ENCODE data around the gene RNF212. TPM values are rescaled to one million over a fixed set of nuclear protein-coding genes. Genes with fewer than 3 reads are reported as not detected.

RNF212 gene
- total RNA-seq, 3 donors from 2014 or later (not counting 1 experiment from before 2014, with no cell fraction given): 1.0 to 2.0 (median 1.7) TPM

- H3K36me3 Mint-ChIP-seq: no peaks in the 10 kb centered on the region
- Histone ChIP-seq H3K4me1 (ENCODE audit: control insufficient read depth, insufficient read depth, low read length) (no peaks in the 10 kb centered on the region), H3K36me3 (ENCODE audit: control insufficient read depth, insufficient read depth, low read length) (no peaks in the 10 kb centered on the region), H3K27ac (ENCODE audit: low read length) (no peak overlapping the region), H3K9me3 (ENCODE audit: control insufficient read depth, insufficient read depth, low read length) (peaks cover 4% of the 10 kb centered on the region), H3K27me3 (ENCODE audit: control insufficient read depth, insufficient read depth, low read length) (no peaks in the 10 kb centered on the region), H3K4me3 (ENCODE audit: low read length) (no peak overlapping the region)
- intact Hi-C loops (cut with micrococcal nuclease): no loop called here
- DNase-seq: no peak
- peaks cover 9 to 18% of the 10 kb centered on the region in 2 donors for H3K27me3 Mint-ChIP-seq (ENCODE audit: low read depth in 2 of 2)
- no peak overlapping the region for H3K4me3 Mint-ChIP-seq
- WGBS (ENCODE audit: insufficient coverage): 67% methylated on average over 3 of the region's 3 CpGs
- no peaks in the 10 kb centered on the region for H3K4me1 Mint-ChIP-seq
- no peak for ATAC-seq
- H3K27ac Mint-ChIP-seq: no peak overlapping the region
- no peak for TF ChIP-seq CTCF (IDR thresholded peaks at IDR 0.05)
- H3K9me3 Mint-ChIP-seq: no peaks in the 10 kb centered on the region
Measured at GRCh38 chr4:1155314-1155713, 42.0 kb upstream of the RNF212 start.

- no peak overlapping the region for H3K27ac Mint-ChIP-seq
- WGBS (ENCODE audit: insufficient coverage): 82% methylated on average over 21 of the region's 21 CpGs
- no peak for DNase-seq
- no peaks in the 10 kb centered on the region for H3K27me3 ChIP-seq (ENCODE audit: control insufficient read depth, insufficient read depth, low read length)
- no peaks in the 10 kb centered on the region for H3K9me3 Mint-ChIP-seq
- no peak for ATAC-seq
- H3K4me1 ChIP-seq (ENCODE audit: control insufficient read depth, insufficient read depth, low read length): no peaks in the 10 kb centered on the region
- H3K4me3 Mint-ChIP-seq: no peak overlapping the region
- no peaks in the 10 kb centered on the region for H3K4me1 Mint-ChIP-seq
- H3K9me3 ChIP-seq (ENCODE audit: control insufficient read depth, insufficient read depth, low read length): peaks cover 4% of the 10 kb centered on the region
- peaks cover 9 to 18% of the 10 kb centered on the region in 2 donors for H3K27me3 Mint-ChIP-seq (ENCODE audit: low read depth in 2 of 2)
- no peak overlapping the region for H3K27ac ChIP-seq (ENCODE audit: low read length)
- TF ChIP-seq CTCF (IDR thresholded peaks at IDR 0.05): no peak
- H3K36me3 Mint-ChIP-seq: no peaks in the 10 kb centered on the region
- no peak overlapping the region for H3K4me3 ChIP-seq (ENCODE audit: low read length)
- no peaks in the 10 kb centered on the region for H3K36me3 ChIP-seq (ENCODE audit: control insufficient read depth, insufficient read depth, low read length)
- intact Hi-C loops (cut with micrococcal nuclease): no loop called here
Measured at GRCh38 chr4:1154523-1155182, 41.3 kb upstream of the RNF212 start.

GRCh38 chr4:1154126-1154522 is 40.8 kb upstream of the RNF212 start:
- Mint-ChIP-seq H3K27ac (no peak overlapping the region), H3K36me3 (no peaks in the 10 kb centered on the region), H3K27me3 (ENCODE audit: low read depth in 2 of 2) (peaks cover 9 to 18% of the 10 kb centered on the region in 2 donors), H3K4me1 (no peaks in the 10 kb centered on the region), H3K9me3 (no peaks in the 10 kb centered on the region), H3K4me3 (no peak overlapping the region)
- intact Hi-C loops (cut with micrococcal nuclease): no loop called here
- Histone ChIP-seq H3K27ac (ENCODE audit: low read length) (no peak overlapping the region), H3K36me3 (ENCODE audit: control insufficient read depth, insufficient read depth, low read length) (no peaks in the 10 kb centered on the region), H3K27me3 (ENCODE audit: control insufficient read depth, insufficient read depth, low read length) (no peaks in the 10 kb centered on the region), H3K4me1 (ENCODE audit: control insufficient read depth, insufficient read depth, low read length) (no peaks in the 10 kb centered on the region), H3K4me3 (ENCODE audit: low read length) (no peak overlapping the region), H3K9me3 (ENCODE audit: control insufficient read depth, insufficient read depth, low read length) (peaks cover 4% of the 10 kb centered on the region)
- DNase-seq: no peak
- no peak for TF ChIP-seq CTCF (IDR thresholded peaks at IDR 0.05)
- peak in 1 of 3 donors; percentile 12 for ATAC-seq
- 66% methylated on average over 7 of the region's 7 CpGs for WGBS (ENCODE audit: insufficient coverage)

- intact Hi-C loops (cut with micrococcal nuclease): no loop called here
- no peak overlapping the region for H3K4me3 Mint-ChIP-seq
- Histone ChIP-seq H3K27ac (ENCODE audit: low read length) (no peak overlapping the region), H3K27me3 (ENCODE audit: control insufficient read depth, insufficient read depth, low read length) (no peaks in the 10 kb centered on the region), H3K4me1 (ENCODE audit: control insufficient read depth, insufficient read depth, low read length) (no peaks in the 10 kb centered on the region), H3K9me3 (ENCODE audit: control insufficient read depth, insufficient read depth, low read length) (peaks cover 4% of the 10 kb centered on the region), H3K4me3 (ENCODE audit: low read length) (no peak overlapping the region), H3K36me3 (ENCODE audit: control insufficient read depth, insufficient read depth, low read length) (no peaks in the 10 kb centered on the region)
- no peaks in the 10 kb centered on the region for H3K9me3 Mint-ChIP-seq
- H3K27ac Mint-ChIP-seq: no peak overlapping the region
- TF ChIP-seq CTCF (IDR thresholded peaks at IDR 0.05): no peak
- ATAC-seq: no peak
- H3K4me1 Mint-ChIP-seq: no peaks in the 10 kb centered on the region
- no peak for DNase-seq
- WGBS (ENCODE audit: insufficient coverage): 91% methylated on average over 11 of the region's 11 CpGs
- no peaks in the 10 kb centered on the region for H3K36me3 Mint-ChIP-seq
- peaks cover 9 to 18% of the 10 kb centered on the region in 2 donors for H3K27me3 Mint-ChIP-seq (ENCODE audit: low read depth in 2 of 2)
Measured at GRCh38 chr4:1153567-1154090, 40.3 kb upstream of the RNF212 start.

Data from natural killer cell (primary cell).